ENCODE measurements around the gene SHKBP1. TPM values are rescaled to one million over a fixed set of nuclear protein-coding genes. Genes with fewer than 3 reads are reported as not detected.

The SHKBP1 gene
- total and polyA plus RNA-seq, 9 of the 15 experiments (the other 6 are each of a cell fraction or from before 2014, with no cell fraction given) = 1.2 to 58.1 (median 22.3) TPM

DNA sequence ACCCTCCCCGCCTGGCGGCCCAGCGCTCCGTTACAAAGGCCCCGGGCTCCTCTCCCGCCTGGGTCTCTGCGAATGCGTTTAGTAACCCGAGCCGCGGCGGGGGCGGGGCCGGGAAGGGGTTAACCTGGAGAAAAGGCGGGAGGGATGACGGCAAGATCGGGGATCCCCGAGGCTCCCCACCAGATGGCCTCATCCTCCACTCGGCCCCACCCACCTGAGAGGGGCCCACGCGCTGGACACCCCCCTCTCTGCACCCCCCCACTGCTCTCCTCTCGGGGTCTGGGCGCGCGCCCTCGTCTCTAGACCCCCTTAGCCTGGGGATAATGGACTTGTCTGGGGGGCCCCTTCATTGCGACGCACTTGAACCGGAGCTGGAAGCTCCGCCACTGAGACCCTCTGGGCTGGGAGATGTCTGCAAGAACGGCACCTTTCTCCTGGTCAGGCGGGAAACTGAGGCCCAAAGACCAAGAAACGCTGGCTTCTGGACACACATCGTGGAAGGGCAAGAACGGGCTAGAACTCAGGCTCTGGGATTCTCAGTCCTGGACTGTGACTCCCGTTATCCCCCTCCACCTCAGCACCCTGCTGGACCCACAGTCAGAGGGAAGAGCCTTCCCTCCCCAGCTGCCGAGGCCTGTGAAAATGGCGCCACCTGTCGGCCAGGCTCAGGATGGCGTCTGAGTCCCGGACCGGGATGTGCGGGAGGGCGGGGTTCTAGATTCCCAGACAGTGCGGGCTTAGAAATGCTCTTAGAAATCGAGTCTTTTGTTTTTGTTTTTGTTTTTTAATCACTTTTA lies 21.6 kb downstream of the SHKBP1 start (continued):
- TF ChIP-seq, protein P1, sequence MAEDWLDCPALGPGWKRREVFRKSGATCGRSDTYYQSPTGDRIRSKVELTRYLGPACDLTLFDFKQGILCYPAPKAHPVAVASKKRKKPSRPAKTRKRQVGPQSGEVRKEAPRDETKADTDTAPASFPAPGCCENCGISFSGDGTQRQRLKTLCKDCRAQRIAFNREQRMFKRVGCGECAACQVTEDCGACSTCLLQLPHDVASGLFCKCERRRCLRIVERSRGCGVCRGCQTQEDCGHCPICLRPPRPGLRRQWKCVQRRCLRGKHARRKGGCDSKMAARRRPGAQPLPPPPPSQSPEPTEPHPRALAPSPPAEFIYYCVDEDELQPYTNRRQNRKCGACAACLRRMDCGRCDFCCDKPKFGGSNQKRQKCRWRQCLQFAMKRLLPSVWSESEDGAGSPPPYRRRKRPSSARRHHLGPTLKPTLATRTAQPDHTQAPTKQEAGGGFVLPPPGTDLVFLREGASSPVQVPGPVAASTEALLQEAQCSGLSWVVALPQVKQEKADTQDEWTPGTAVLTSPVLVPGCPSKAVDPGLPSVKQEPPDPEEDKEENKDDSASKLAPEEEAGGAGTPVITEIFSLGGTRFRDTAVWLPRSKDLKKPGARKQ (CRISPR knock-in tag; IDR thresholded peaks at IDR 0.05) = no peak
- no peak for TF ChIP-seq ZNF239 (CRISPR knock-in tag; IDR thresholded peaks at IDR 0.05)
- TF ChIP-seq HNRNPUL1 (IDR thresholded peaks at IDR 0.05; ENCODE audit: low read length) = no peak
- TF ChIP-seq, protein P2, sequence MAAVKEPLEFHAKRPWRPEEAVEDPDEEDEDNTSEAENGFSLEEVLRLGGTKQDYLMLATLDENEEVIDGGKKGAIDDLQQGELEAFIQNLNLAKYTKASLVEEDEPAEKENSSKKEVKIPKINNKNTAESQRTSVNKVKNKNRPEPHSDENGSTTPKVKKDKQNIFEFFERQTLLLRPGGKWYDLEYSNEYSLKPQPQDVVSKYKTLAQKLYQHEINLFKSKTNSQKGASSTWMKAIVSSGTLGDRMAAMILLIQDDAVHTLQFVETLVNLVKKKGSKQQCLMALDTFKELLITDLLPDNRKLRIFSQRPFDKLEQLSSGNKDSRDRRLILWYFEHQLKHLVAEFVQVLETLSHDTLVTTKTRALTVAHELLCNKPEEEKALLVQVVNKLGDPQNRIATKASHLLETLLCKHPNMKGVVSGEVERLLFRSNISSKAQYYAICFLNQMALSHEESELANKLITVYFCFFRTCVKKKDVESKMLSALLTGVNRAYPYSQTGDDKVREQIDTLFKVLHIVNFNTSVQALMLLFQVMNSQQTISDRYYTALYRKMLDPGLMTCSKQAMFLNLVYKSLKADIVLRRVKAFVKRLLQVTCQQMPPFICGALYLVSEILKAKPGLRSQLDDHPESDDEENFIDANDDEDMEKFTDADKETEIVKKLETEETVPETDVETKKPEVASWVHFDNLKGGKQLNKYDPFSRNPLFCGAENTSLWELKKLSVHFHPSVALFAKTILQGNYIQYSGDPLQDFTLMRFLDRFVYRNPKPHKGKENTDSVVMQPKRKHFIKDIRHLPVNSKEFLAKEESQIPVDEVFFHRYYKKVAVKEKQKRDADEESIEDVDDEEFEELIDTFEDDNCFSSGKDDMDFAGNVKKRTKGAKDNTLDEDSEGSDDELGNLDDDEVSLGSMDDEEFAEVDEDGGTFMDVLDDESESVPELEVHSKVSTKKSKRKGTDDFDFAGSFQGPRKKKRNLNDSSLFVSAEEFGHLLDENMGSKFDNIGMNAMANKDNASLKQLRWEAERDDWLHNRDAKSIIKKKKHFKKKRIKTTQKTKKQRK (IDR thresholded peaks at IDR 0.05; ENCODE audit: borderline replicate concordance, low read depth, low read length) = no peak
- TF ChIP-seq ZNF175 (CRISPR knock-in tag; IDR thresholded peaks at IDR 0.05; ENCODE audit: low read depth) = no peak
- TF ChIP-seq EP300 (IDR thresholded peaks at IDR 0.05; ENCODE audit: low read length) = peak; percentile 28; the same call in 1 of the 2 replicates
- no peak for TF ChIP-seq ATF1 (CRISPR knock-in tag; IDR thresholded peaks at IDR 0.05)
- TF ChIP-seq ATF1 (tag; IDR thresholded peaks at IDR 0.05) = peak; percentile 75
- no peak for TF ChIP-seq CEBPB (tag; IDR thresholded peaks at IDR 0.05)
- peak; percentile 39 for TF ChIP-seq TEAD4 (IDR thresholded peaks at IDR 0.05; ENCODE audit: low read length)
- no peak for TF ChIP-seq TEAD4 (CRISPR knock-in tag; IDR thresholded peaks at IDR 0.05; ENCODE audit: borderline replicate concordance)
- TF ChIP-seq NR3C1 (CRISPR knock-in tag; IDR thresholded peaks at IDR 0.05) = no peak
- TF ChIP-seq PHB (CRISPR knock-in tag; IDR thresholded peaks at IDR 0.05) = no peak
- peak; percentile 52 to 82; a peak in 1 of 4 replicates for TF ChIP-seq RCOR1 (IDR thresholded peaks at IDR 0.05; ENCODE audit: borderline replicate concordance in 1 of 2, low read depth in 2 of 2, low read length in 2 of 2)
- TF ChIP-seq, protein P3, sequence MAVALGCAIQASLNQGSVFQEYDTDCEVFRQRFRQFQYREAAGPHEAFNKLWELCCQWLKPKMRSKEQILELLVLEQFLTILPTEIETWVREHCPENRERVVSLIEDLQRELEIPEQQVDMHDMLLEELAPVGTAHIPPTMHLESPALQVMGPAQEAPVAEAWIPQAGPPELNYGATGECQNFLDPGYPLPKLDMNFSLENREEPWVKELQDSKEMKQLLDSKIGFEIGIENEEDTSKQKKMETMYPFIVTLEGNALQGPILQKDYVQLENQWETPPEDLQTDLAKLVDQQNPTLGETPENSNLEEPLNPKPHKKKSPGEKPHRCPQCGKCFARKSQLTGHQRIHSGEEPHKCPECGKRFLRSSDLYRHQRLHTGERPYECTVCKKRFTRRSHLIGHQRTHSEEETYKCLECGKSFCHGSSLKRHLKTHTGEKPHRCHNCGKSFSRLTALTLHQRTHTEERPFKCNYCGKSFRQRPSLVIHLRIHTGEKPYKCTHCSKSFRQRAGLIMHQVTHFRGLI (CRISPR knock-in tag; IDR thresholded peaks at IDR 0.05) = no peak
- TF ChIP-seq CXXC5 (CRISPR knock-in tag; IDR thresholded peaks at IDR 0.05) = peak; percentile 71
- TF ChIP-seq RBM14 (IDR thresholded peaks at IDR 0.05; ENCODE audit: borderline replicate concordance, insufficient read depth, low read depth, low read length) = no peak
- TF ChIP-seq ZNF583 (CRISPR knock-in tag; IDR thresholded peaks at IDR 0.05) = no peak
- TF ChIP-seq ZNF699 (CRISPR knock-in tag; IDR thresholded peaks at IDR 0.05; ENCODE audit: insufficient replicate concordance) = no peak
- TF ChIP-seq GATAD2A (IDR thresholded peaks at IDR 0.05) = no peak
- no peak for TF ChIP-seq EHMT2 (IDR thresholded peaks at IDR 0.05)

Data from K562 (cell line).